IMR-90 (cell line): ENCODE data around the gene DVL1.

Experiments
- CHD1 ChIP-seq: IDR thresholded peaks from 2 replicates; pipeline ENCODE4 v1.6.1; 2012; ENCODE audit warnings: low read depth, low read length, improper control_type of control experiment
- CTCF ChIP-seq: conservative IDR thresholded peaks from 2 replicates; pipeline ENCODE4 v1.5.1; 2012; ENCODE audit warnings: mild to moderate bottlenecking, low read depth, low read length, improper control_type of control experiment
- ELK1 ChIP-seq: fragments of 150-350 bp; IDR thresholded peaks from 2 replicates; pipeline ENCODE4 v1.6.1; 2016; ENCODE audit warnings: low read depth, mild to moderate bottlenecking, low read length, moderate library complexity, borderline replicate concordance
- FOS ChIP-seq: fragments of 150-350 bp; IDR thresholded peaks from 2 replicates; pipeline ENCODE4 v1.6.1; 2016; ENCODE audit warnings: low read depth, low read length
- MXI1 ChIP-seq: IDR thresholded peaks from 2 replicates; pipeline ENCODE4 v1.6.1; 2012; ENCODE audit warnings: low read depth, mild to moderate bottlenecking, low read length, moderate library complexity, borderline replicate concordance
- NFE2L2 ChIP-seq: fragments of 150-350 bp; IDR thresholded peaks from 2 replicates; pipeline ENCODE4 v1.6.1; 2016; ENCODE audit warnings: low read depth, mild to moderate bottlenecking, low read length
- POLR2A ChIP-seq: IDR thresholded peaks from 2 replicates; pipeline ENCODE4 v1.6.1; 2012; ENCODE audit warnings: mild to moderate bottlenecking, low read depth, low read length
- RAD21 ChIP-seq: IDR thresholded peaks from 2 replicates; pipeline ENCODE4 v1.6.1; 2012; ENCODE audit warnings: low read length, improper control_type of control experiment
- RCOR1 ChIP-seq: IDR thresholded peaks from 2 replicates; pipeline ENCODE4 v1.6.1; 2012; ENCODE audit warnings: mild to moderate bottlenecking, low read length, improper control_type of control experiment; ENCODE audit not compliant: insufficient replicate concordance
- SMC3 ChIP-seq: fragments of 150-350 bp; IDR thresholded peaks from 2 replicates; pipeline ENCODE4 v1.6.1; 2016; ENCODE audit warnings: low read depth, mild to moderate bottlenecking, antibody characterized with exemption, low read length, moderate library complexity

DNA sequence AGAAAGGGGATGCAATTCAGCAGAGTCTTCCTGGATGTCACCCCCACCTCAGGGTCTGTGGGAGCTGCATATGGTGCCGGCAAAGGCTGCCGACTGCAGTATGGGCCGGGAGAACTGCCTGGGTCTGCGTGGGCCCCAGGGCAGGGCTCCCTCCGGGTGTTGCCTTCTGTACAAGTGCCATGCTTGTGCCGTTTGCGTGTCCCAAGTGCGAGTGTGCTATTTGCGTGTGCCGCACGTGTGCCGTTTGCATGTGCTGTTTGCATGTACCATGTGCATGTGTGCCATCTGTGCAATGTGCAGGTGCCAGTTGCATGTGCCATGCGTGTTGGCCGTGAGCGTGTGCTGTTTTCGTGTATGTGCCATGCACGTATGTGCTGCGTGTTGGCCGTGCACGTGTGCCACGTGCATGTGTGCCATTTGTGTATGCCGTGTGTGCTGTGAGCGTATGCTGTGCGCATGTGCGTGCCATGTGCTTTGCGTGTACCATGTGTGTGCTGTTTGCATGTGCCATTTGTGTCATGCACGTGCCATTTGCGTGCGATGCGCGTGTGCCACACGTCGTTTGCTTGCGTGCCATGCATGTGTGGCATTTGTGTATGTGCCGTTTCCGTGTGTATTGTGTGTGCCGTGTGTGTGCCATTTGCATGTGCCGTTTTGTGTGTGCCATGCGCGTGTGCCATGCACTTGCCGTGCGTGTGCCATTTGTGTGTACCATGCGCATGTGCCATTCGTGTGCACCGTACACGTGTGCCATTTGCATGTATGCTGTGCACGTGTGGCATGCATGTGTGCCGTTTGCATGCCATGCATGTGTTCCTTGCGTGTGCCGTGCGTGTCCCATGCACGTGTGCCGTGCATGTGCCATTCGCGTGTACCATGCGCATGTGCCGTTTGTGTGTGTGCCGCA lies 19.7 kb downstream of the DVL1 start:
- TF ChIP-seq POLR2A: no peak
- TF ChIP-seq CTCF: no peak
- no peak for TF ChIP-seq SMC3
- no peak for TF ChIP-seq CHD1
- TF ChIP-seq FOS: no peak
- TF ChIP-seq RAD21: no peak
- no peak for TF ChIP-seq RCOR1
- TF ChIP-seq NFE2L2: no peak
- TF ChIP-seq MXI1: no peak
- no peak for TF ChIP-seq ELK1
